Spleen (tissue), 11 donors: ENCODE results near the gene RPL7L1. TPM values are rescaled to one million over a fixed set of nuclear protein-coding genes. Genes with fewer than 3 reads are reported as not detected.
"Not testable (repeated sequence)": the region's sequence is repeated elsewhere in the genome, so short reads cannot be mapped to it uniquely, and the experiment has no call there.

Experiments
- DNase-seq: peaks from one replicate; pipeline ENCODE4 v3.0.0-alpha.2; 2020
- H3K27ac ChIP-seq, 8 donors: fragments of 200-600 bp; sonication (generic) in 7 of 8; 1 replicate in 4 of 8; 2 replicates in 4 of 8; pipeline versions ENCODE4 v1.5.0 to v1.8.0; 2016 to 2021; ENCODE audit warnings: inconsistent platforms in 4 of 8, mild to moderate bottlenecking in 4 of 8, moderate library complexity in 1 of 8
- H3K27me3 ChIP-seq, 7 donors: fragments of 200-600 bp; sonication (generic) in 6 of 7; replicated peaks in 1 of 7; 1 replicate in 4 of 7; 2 replicates in 3 of 7; pipeline versions ENCODE4 v1.5.0 to v1.8.0; 2016 to 2021; ENCODE audit warnings: inconsistent platforms in 3 of 7, mild to moderate bottlenecking in 1 of 7
- H3K36me3 ChIP-seq, 6 donors: fragments of 200-600 bp; sonication (generic) in 5 of 6; 1 replicate in 4 of 6; 2 replicates in 2 of 6; pipeline versions ENCODE4 v1.5.0 to v1.8.0; 2016 to 2021; ENCODE audit warnings: inconsistent platforms in 2 of 6
- H3K4me1 ChIP-seq, 6 donors: fragments of 200-600 bp; sonication (generic) in 5 of 6; 1 replicate in 3 of 6; 2 replicates in 3 of 6; pipeline versions ENCODE4 v1.5.0 to v1.8.0; 2016 to 2021; ENCODE audit warnings: inconsistent platforms in 3 of 6
- H3K4me3 ChIP-seq, 8 donors: fragments of 200-600 bp; sonication (generic) in 7 of 8; 1 replicate in 4 of 8; 2 replicates in 4 of 8; pipeline versions ENCODE4 v1.5.0 to v1.8.0; 2016 to 2021; ENCODE audit warnings: inconsistent platforms in 4 of 8, mild to moderate bottlenecking in 4 of 8, moderate library complexity in 2 of 8
- H3K9me3 ChIP-seq, 8 donors: fragments of 200-600 bp; sonication (generic) in 7 of 8; 1 replicate in 4 of 8; 2 replicates in 4 of 8; pipeline versions ENCODE4 v1.5.0 to v1.8.0; 2016 to 2021; ENCODE audit warnings: inconsistent platforms in 4 of 8
- POLR2A ChIP-seq, 3 donors: fragments of 450-650 bp; IDR thresholded peaks; one replicate each; pipeline ENCODE4 v1.5.1; 2017; ENCODE audit warnings: antibody characterized with exemption in 3 of 3, mild to moderate bottlenecking in 1 of 3
- POLR2AphosphoS5 ChIP-seq, 3 donors: sonication (generic); formaldehyde crosslinking; IDR thresholded peaks; one replicate each; pipeline ENCODE4 v1.5.1; 2017; ENCODE audit warnings: antibody characterized with exemption in 3 of 3
- WGBS, 5 donors: extraction: QIAGEN DNeasy Blood & Tissue Kit in 3 of 5; methylation state at CpG; one replicate each; pipeline versions ENCODE4 v1.1.5 to v1.1.7; 2013 to 2018; 5-methylcytosine and 5-hydroxymethylcytosine counted together
- intact Hi-C: fragments of 100-400 bp; cut with DNase I; formaldehyde crosslinking; loops from one replicate; pipeline ENCODE4 v1.15.0; 2023; ENCODE audit warnings: low total_unique reads
- polyA plus RNA-seq, 3 donors: library from polyadenylated mRNA; stranded (reverse); fragments of 200-250 nt; gene quantifications; one replicate each; pipeline ENCODE4 v1.2.1, GENCODE V29; 2013
- total RNA-seq, 7 donors: library from RNA; depleted of rRNA in 3 of 7; stranded (reverse); fragments of >200 nt in 3 of 7; fragmentation: NEBNext Ultra II Directional in 4 of 7; extraction: Animal tissue kit (Norgen Biotek cat#: 25700) in 4 of 7; gene quantifications; one replicate each; pipeline versions ENCODE4 v1.1.0 to v1.2.1, GENCODE V29; 2016 to 2021
- TF ChIP-seq, protein P1 (sequence below), 11 experiments: fragments of 200-600 bp in 7 of 11; fragments of 450-650 bp in 4 of 11; sonication (generic) in 4 of 11; IDR thresholded peaks in 8 of 11; conservative IDR thresholded peaks in 3 of 11; 1 replicate in 7 of 11; 2 replicates in 4 of 11; pipeline versions ENCODE4 v1.4.0 to v1.8.0; 2016 to 2021; ENCODE audit warnings: antibody characterized with exemption in 11 of 11, inconsistent platforms in 4 of 11, mild to moderate bottlenecking in 1 of 11
- donor health status: healthy with polysubstance abuse.
- donor health status: DM: no; HTN: no; CAD: no; lungs with moderate emphysema.
- donor health status: DM: no; HTN: no; CAD: no.
- donor health status: Bipolar disorder and iron deficiency.
- donor health status: healthy.
- donor health status: DM: no; HTN: no; CAD: no.
- donor health status: DM: yes; HTN: yes; CAD: no.

RPL7L1 gene
- total and polyA plus RNA-seq, 10 donors = 27.6 to 92.4 (median 66.9) TPM

DNA sequence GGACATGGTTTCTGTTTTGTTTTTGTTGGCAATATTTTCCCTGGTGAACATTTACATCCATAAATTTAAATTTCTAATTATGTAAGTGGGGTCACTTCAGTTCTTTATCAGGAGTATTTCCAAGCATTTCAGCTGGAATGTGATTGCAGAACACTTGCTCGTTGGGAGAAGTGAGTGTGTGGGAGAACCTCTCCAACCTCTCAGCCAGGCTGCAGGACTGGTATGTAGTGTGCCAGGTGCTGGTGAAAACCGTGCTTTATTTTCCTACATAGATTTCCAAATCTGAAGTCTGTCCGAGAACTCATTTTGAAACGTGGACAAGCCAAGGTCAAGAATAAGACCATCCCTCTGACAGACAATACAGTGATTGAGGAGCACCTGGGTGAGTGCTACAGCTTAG lies 6.3 kb downstream of the RPL7L1 start:
- H3K27ac ChIP-seq = no peak overlapping the region
- TF ChIP-seq, protein P1, sequence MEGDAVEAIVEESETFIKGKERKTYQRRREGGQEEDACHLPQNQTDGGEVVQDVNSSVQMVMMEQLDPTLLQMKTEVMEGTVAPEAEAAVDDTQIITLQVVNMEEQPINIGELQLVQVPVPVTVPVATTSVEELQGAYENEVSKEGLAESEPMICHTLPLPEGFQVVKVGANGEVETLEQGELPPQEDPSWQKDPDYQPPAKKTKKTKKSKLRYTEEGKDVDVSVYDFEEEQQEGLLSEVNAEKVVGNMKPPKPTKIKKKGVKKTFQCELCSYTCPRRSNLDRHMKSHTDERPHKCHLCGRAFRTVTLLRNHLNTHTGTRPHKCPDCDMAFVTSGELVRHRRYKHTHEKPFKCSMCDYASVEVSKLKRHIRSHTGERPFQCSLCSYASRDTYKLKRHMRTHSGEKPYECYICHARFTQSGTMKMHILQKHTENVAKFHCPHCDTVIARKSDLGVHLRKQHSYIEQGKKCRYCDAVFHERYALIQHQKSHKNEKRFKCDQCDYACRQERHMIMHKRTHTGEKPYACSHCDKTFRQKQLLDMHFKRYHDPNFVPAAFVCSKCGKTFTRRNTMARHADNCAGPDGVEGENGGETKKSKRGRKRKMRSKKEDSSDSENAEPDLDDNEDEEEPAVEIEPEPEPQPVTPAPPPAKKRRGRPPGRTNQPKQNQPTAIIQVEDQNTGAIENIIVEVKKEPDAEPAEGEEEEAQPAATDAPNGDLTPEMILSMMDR (IDR thresholded peaks at IDR 0.05 in 8 of 11, conservative IDR thresholded peaks at IDR 0.05 in 3 of 11) = no peak
- TF ChIP-seq POLR2AphosphoS5 (IDR thresholded peaks at IDR 0.05) (no peak), POLR2A (IDR thresholded peaks at IDR 0.05) (no peak)
- no peak for DNase-seq

DNA sequence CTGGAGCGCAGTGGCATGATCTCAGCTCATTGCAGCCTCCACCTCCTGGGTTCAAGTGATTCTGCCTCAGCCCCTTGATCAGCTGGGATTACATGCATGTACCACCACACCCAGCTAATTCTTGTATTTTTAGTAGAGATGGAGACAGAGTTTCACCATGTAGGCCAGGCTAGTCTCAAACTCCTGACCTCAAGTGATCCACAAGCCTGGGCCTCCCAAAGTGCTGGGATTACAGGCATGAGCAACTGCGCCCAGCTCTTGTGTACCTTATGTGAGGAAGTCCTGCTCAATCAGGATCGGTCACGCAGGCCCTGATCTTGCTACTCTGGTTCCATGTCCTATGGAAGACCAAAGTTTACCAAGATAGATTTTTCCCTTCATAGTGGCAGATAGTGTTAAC lies 8.8 kb downstream of the RPL7L1 start:
- Histone ChIP-seq H3K36me3 (peaks cover 7 to 58% (median 46%) of the 10 kb centered on the region in 6 donors), H3K4me1 (peaks cover 4 to 55% (median 28%) of the 10 kb centered on the region in 6 donors)
- H3K27me3 ChIP-seq, H3K27ac ChIP-seq, intact Hi-C loops, H3K9me3 ChIP-seq, H3K4me3 ChIP-seq: not testable (repeated sequence)
- peak in 1 of 3 donors; percentile 33 for TF ChIP-seq POLR2AphosphoS5 (IDR thresholded peaks at IDR 0.05)
- DNase-seq = peak; percentile 21
- 88 to 100% (median 97%) methylated on average over 4 of the region's 4 CpGs for WGBS, 5 donors

More for the DNA sequence above, 6.3 kb downstream of the RPL7L1 start:
- Histone ChIP-seq H3K4me3 (no peak overlapping the region), H3K36me3 (peaks cover 7 to 83% (median 63%) of the 10 kb centered on the region in 6 donors), H3K9me3 (no peaks in the 10 kb centered on the region), H3K27me3 (no peaks in the 10 kb centered on the region), H3K4me1 (peaks cover 13 to 57% (median 37%) of the 10 kb centered on the region in 6 donors)
- intact Hi-C loops = no loop called here
- WGBS, 5 donors = 79 to 91% (median 82%) methylated on average over 4 of the region's 4 CpGs

DNA sequence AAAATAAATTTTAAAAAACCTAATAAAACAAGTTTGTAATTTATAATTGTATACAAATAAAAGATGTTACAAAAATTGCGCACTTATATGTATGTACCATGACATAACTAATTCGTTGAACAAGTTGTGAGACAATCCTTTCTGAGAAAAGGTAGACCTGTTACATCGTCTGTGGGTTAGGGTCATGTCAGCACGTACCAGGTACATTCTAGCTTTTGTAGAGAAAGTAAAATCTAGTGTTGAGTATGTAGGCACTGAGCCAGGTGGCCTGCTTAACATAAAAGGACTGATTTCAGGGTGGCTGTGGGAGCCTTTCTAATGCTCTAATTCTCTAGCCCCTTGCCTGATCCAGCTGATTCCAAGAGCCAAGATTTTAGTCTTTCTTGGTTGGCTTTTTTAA lies 10.4 kb downstream of the RPL7L1 start:
- H3K36me3 ChIP-seq = peaks cover 7 to 42% (median 30%) of the 10 kb centered on the region in 6 donors
- 54 to 69% (median 60%) methylated on average over 4 of the region's 4 CpGs for WGBS, 5 donors
- H3K27ac ChIP-seq = peak overlapping the region; percentile 86 to 98 (median 93)
- no peaks in the 10 kb centered on the region for H3K9me3 ChIP-seq
- no peaks in the 10 kb centered on the region for H3K27me3 ChIP-seq
- intact Hi-C loops = no loop called here
- TF ChIP-seq, protein P1 (IDR thresholded peaks at IDR 0.05 in 8 of 11, conservative IDR thresholded peaks at IDR 0.05 in 3 of 11) = no peak
- TF ChIP-seq POLR2AphosphoS5 (IDR thresholded peaks at IDR 0.05) = no peak
- no peak for TF ChIP-seq POLR2A (IDR thresholded peaks at IDR 0.05)
- H3K4me3 ChIP-seq = peak overlapping the region; percentile 78 to 100 (median 96)
- DNase-seq = no peak
- H3K4me1 ChIP-seq = peaks cover 4 to 59% (median 36%) of the 10 kb centered on the region in 6 donors

DNA sequence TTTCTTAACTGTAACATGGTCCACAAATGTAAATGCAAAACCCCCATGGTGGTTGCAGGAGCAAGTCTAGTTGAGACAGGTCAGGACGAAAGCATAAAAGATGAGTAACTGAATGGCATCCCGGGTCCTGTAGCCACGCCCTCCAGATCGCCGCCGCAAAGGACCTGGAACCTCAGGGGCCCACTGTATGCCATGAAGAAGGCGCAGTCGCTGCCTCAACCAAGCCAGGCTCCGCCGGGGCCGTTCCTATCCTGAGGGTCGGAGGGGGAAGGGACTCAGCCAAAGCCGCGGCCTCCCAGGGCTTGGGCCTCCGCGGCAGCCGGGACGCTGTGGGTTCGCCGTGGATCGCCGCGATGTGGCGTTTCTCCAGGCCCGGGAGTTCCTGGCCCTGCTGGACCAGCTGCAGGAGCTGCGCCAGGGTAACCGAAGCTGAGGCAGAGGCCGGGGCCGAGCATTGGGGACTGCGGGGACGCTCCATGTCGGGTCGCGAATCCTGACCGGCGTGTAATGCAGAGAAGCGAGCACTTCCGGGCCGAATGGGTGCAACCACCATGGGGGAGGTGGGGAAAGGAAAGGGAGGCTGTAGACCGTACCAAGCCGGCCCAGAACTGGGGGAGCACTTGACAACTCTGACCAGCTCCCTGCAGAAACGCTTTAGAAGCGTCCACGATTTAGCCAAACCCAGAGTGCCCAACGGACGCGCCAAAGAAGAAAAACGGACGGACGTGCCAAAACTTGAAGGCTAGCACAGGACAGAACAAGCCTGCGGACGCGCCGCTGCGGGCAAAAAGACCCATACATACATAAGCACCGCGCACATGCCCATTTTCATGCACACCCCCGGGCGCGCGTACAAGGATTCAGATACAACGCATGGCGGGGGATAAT lies 11.1 kb downstream of the RPL7L1 start:
- H3K4me3 ChIP-seq = peak overlapping the region; percentile 78 to 100 (median 96)
- 0 to 1% (median 0%) methylated on average over 52 to 63 of the region's 63 CpGs for WGBS, 5 donors
- peak; percentile 96 for DNase-seq
- TF ChIP-seq POLR2A (IDR thresholded peaks at IDR 0.05) (peak in 2 of 3 donors; percentile 39 to 70), POLR2AphosphoS5 (IDR thresholded peaks at IDR 0.05) (peak; percentile 94 to 98 (median 95))
- TF ChIP-seq, protein P1 (IDR thresholded peaks at IDR 0.05 in 8 of 11, conservative IDR thresholded peaks at IDR 0.05 in 3 of 11) = no peak
- peaks cover 4 to 59% (median 36%) of the 10 kb centered on the region in 6 donors for H3K4me1 ChIP-seq
- intact Hi-C loops = no loop called here
- peaks cover 4 to 34% (median 22%) of the 10 kb centered on the region in 6 donors for H3K36me3 ChIP-seq
- peak overlapping the region; percentile 86 to 98 (median 93) for H3K27ac ChIP-seq
- H3K27me3 ChIP-seq = no peaks in the 10 kb centered on the region
- H3K9me3 ChIP-seq = no peaks in the 10 kb centered on the region
